IMR-90 (cell line): ENCODE data around the gene AFG1L. TPM values are rescaled to one million over a fixed set of nuclear protein-coding genes. Genes with fewer than 3 reads are reported as not detected.

ENCODE experiments used
- ATAC-seq: fragments of 200-7000 bp; cut with Tn5 transposase; 2 replicates; pipeline ENCODE4 v1.9.1; 2020; ENCODE audit warnings: low read depth, mild to moderate bottlenecking, moderate library complexity
- BruUV-seq: library from RNA; stranded (reverse); fragments of 400-500 nt; replicated peaks from 2 replicates; lab custom pipeline; 2021; lab: Mats Ljungman, UMichigan
- CTCF ChIA-PET: fragments of 300-600 bp; formaldehyde crosslinking; extraction: SDS; loops from one replicate; lab custom pipeline; 2021; ENCODE audit warnings: antibody characterized with exemption; lab: Yijun Ruan, JAX
- POLR2A ChIA-PET: fragments of 300-600 bp; sonication (Branson Sonifier 250); formaldehyde crosslinking; loops from one replicate; lab custom pipeline; 2022; ENCODE audit warnings: antibody characterized with exemption; ENCODE audit not compliant: unreplicated experiment; lab: Charles Lee
- DNase-seq: peaks from one replicate; pipeline ENCODE4 v3.0.0; 2013
- H2AFZ ChIP-seq: replicated peaks from 2 replicates; pipeline ENCODE3; 2013; ENCODE audit warnings: low read length, mild to moderate bottlenecking; ENCODE audit not compliant: poor library complexity
- H2AK5ac ChIP-seq: 2 replicates; pipeline ENCODE4 v1.6.1; 2013; ENCODE audit warnings: low read depth, low read length, inconsistent platforms
- H2AK9ac ChIP-seq: replicated peaks from 2 replicates; pipeline ENCODE3; 2013; ENCODE audit warnings: mild to moderate bottlenecking, low read depth, low read length, moderate library complexity; ENCODE audit not compliant: poor library complexity
- H2BK120ac ChIP-seq: 2 replicates; pipeline ENCODE4 v1.6.1; 2013; ENCODE audit warnings: low read depth, low read length, inconsistent platforms
- H2BK15ac ChIP-seq: 3 replicates; pipeline ENCODE4 v1.6.1; 2013; ENCODE audit warnings: low read depth, low read length, inconsistent platforms
- H2BK20ac ChIP-seq: 2 replicates; pipeline ENCODE4 v1.6.1; 2013; ENCODE audit warnings: low read depth, mild to moderate bottlenecking, inconsistent platforms, low read length, moderate library complexity
- H2BK5ac ChIP-seq: 2 replicates; pipeline ENCODE4 v1.6.1; 2013; ENCODE audit warnings: mild to moderate bottlenecking, low read depth, low read length, inconsistent platforms; ENCODE audit not compliant: poor library complexity, severe bottlenecking
- H3K14ac ChIP-seq: replicated peaks from 2 replicates; pipeline ENCODE4 v1.6.1; 2013; ENCODE audit warnings: low read depth, low read length, inconsistent platforms
- H3K18ac ChIP-seq: 2 replicates; pipeline ENCODE4 v1.6.1; 2013; ENCODE audit warnings: low read depth, low read length, control low read depth
- H3K23ac ChIP-seq: 2 replicates; pipeline ENCODE4 v1.6.1; 2013; ENCODE audit warnings: low read depth, low read length, inconsistent platforms
- H3K27ac ChIP-seq: 2 replicates; pipeline ENCODE4 v1.5.1; 2013; ENCODE audit warnings: mild to moderate bottlenecking, control low read depth, low read length; ENCODE audit not compliant: insufficient read depth
- H3K27me3 ChIP-seq: 2 replicates; pipeline ENCODE4 v1.6.1; 2013; ENCODE audit warnings: low read length; ENCODE audit not compliant: control insufficient read depth, insufficient read depth
- H3K36me3 ChIP-seq: 2 replicates; pipeline ENCODE4 v1.6.1; 2013; ENCODE audit warnings: low read length, mixed read lengths; ENCODE audit not compliant: control insufficient read depth, insufficient read depth
- H3K4ac ChIP-seq: 2 replicates; pipeline ENCODE4 v1.6.1; 2013; ENCODE audit warnings: low read depth, low read length, inconsistent platforms
- H3K4me1 ChIP-seq: 2 replicates; pipeline ENCODE4 v1.6.1; 2013; ENCODE audit warnings: low read length, mixed read lengths; ENCODE audit not compliant: control insufficient read depth, insufficient read depth
- H3K4me2 ChIP-seq: 2 replicates; pipeline ENCODE4 v1.6.1; 2013; ENCODE audit warnings: low read depth, mild to moderate bottlenecking, control low read depth, low read length, moderate library complexity
- H3K4me3 ChIP-seq: 2 replicates; pipeline ENCODE4 v1.5.1; 2013; ENCODE audit warnings: low read depth, mild to moderate bottlenecking, control low read depth, low read length, moderate library complexity; ENCODE audit not compliant: insufficient read depth
- H3K56ac ChIP-seq: 2 replicates; pipeline ENCODE4 v1.6.1; 2013; ENCODE audit warnings: low read length, inconsistent platforms; ENCODE audit not compliant: insufficient read depth; ENCODE audit errors: extremely low read depth
- H3K79me1 ChIP-seq, 2 experiments: 2 replicates each; pipeline ENCODE4 v1.6.1; 2013; ENCODE audit warnings: low read length in 2 of 2, inconsistent platforms in 1 of 2, low read depth in 1 of 2
- H3K9ac ChIP-seq: 2 replicates; pipeline ENCODE4 v1.6.1; 2013; ENCODE audit warnings: low read depth, low read length, control low read depth
- H3K9me1 ChIP-seq: 2 replicates; pipeline ENCODE4 v1.6.1; 2013; ENCODE audit warnings: low read length, inconsistent platforms; ENCODE audit not compliant: insufficient read depth
- H3K9me3 ChIP-seq: 2 replicates; pipeline ENCODE4 v1.6.1; 2013; ENCODE audit warnings: low read length; ENCODE audit not compliant: control insufficient read depth, insufficient read depth
- H4K20me1 ChIP-seq: 2 replicates; pipeline ENCODE4 v1.6.1; 2013; ENCODE audit warnings: low read length, inconsistent platforms; ENCODE audit not compliant: insufficient read depth
- H4K5ac ChIP-seq: 2 replicates; pipeline ENCODE4 v1.6.1; 2013; ENCODE audit warnings: mild to moderate bottlenecking, low read depth, low read length, control low read depth
- H4K8ac ChIP-seq, 2 experiments: 2 replicates each; pipeline ENCODE4 v1.6.1; 2013; ENCODE audit warnings: low read depth in 2 of 2, low read length in 2 of 2, control low read depth in 1 of 2, inconsistent platforms in 1 of 2
- H4K91ac ChIP-seq: 2 replicates; pipeline ENCODE4 v1.6.1; 2013; ENCODE audit warnings: low read depth, low read length, inconsistent platforms; ENCODE audit not compliant: insufficient read depth
- BHLHE40 ChIP-seq: fragments of 150-350 bp; IDR thresholded peaks from 2 replicates; pipeline ENCODE4 v1.6.1; 2016; ENCODE audit warnings: mild to moderate bottlenecking, low read depth, low read length
- CEBPB ChIP-seq: IDR thresholded peaks from 2 replicates; pipeline ENCODE4 v1.6.1; 2012; ENCODE audit warnings: low read depth, low read length, improper control_type of control experiment
- CHD1 ChIP-seq: IDR thresholded peaks from 2 replicates; pipeline ENCODE4 v1.6.1; 2012; ENCODE audit warnings: low read depth, low read length, improper control_type of control experiment
- CTCF ChIP-seq: conservative IDR thresholded peaks from 2 replicates; pipeline ENCODE4 v1.5.1; 2012; ENCODE audit warnings: mild to moderate bottlenecking, low read depth, low read length, improper control_type of control experiment
- FOS ChIP-seq: fragments of 150-350 bp; IDR thresholded peaks from 2 replicates; pipeline ENCODE4 v1.6.1; 2016; ENCODE audit warnings: low read depth, low read length
- MAZ ChIP-seq: IDR thresholded peaks from 2 replicates; pipeline ENCODE4 v1.6.1; 2012; ENCODE audit warnings: low read depth, mild to moderate bottlenecking, low read length, improper control_type of control experiment, moderate library complexity, borderline replicate concordance
- MXI1 ChIP-seq: IDR thresholded peaks from 2 replicates; pipeline ENCODE4 v1.6.1; 2012; ENCODE audit warnings: low read depth, mild to moderate bottlenecking, low read length, moderate library complexity, borderline replicate concordance
- NFE2L2 ChIP-seq: fragments of 150-350 bp; IDR thresholded peaks from 2 replicates; pipeline ENCODE4 v1.6.1; 2016; ENCODE audit warnings: low read depth, mild to moderate bottlenecking, low read length
- POLR2A ChIP-seq: IDR thresholded peaks from 2 replicates; pipeline ENCODE4 v1.6.1; 2012; ENCODE audit warnings: mild to moderate bottlenecking, low read depth, low read length
- RCOR1 ChIP-seq: IDR thresholded peaks from 2 replicates; pipeline ENCODE4 v1.6.1; 2012; ENCODE audit warnings: mild to moderate bottlenecking, low read length, improper control_type of control experiment; ENCODE audit not compliant: insufficient replicate concordance
- RFX5 ChIP-seq: IDR thresholded peaks from 2 replicates; pipeline ENCODE4 v1.8.0; 2012; ENCODE audit warnings: low read depth, mild to moderate bottlenecking, low read length, moderate library complexity
- SMC3 ChIP-seq: fragments of 150-350 bp; IDR thresholded peaks from 2 replicates; pipeline ENCODE4 v1.6.1; 2016; ENCODE audit warnings: low read depth, mild to moderate bottlenecking, antibody characterized with exemption, low read length, moderate library complexity
- USF2 ChIP-seq: fragments of 150-350 bp; IDR thresholded peaks from 2 replicates; pipeline ENCODE4 v1.6.1; 2017; ENCODE audit warnings: mild to moderate bottlenecking, antibody characterized with exemption, low read length, low read depth
- WGBS, 2 experiments: methylation state at CpG; one replicate each; pipeline versions ENCODE4 v1.1.5 to v1.1.7; 2013; ENCODE audit warnings: missing lambda C conversion rate in 2 of 2; ENCODE audit not compliant: insufficient read length in 1 of 2; ENCODE audit errors: extremely low coverage in 2 of 2; 5-methylcytosine and 5-hydroxymethylcytosine counted together
- dilution Hi-C: fragments of 300-500 bp; cut with HindIII; formaldehyde crosslinking; loops from one replicate; pipeline ENCODE4 v1.14.3; 2018; ENCODE audit warnings: low sequenced_read_pairs; ENCODE audit not compliant: unreplicated experiment
- in situ Hi-C: fragments of 300-500 bp; cut with MboI; formaldehyde crosslinking; loops from 3 replicates; pipeline ENCODE4 v1.14.3; 2019; ENCODE audit warnings: low sequenced_read_pairs, inconsistent platforms, mixed read lengths
- intact Hi-C: fragments of 100-400 bp; cut with micrococcal nuclease; formaldehyde crosslinking; loops from 2 replicates; pipeline ENCODE4 v1.10.0; 2022
- polyA plus RNA-seq, 3 experiments: library from polyadenylated mRNA; depleted of rRNA; stranded (reverse); fragments of >200 nt; gene quantifications; 2 replicates each; pipeline ENCODE4 v1.2.3, GENCODE V29; 2012; ENCODE audit warnings: low replicate concordance in 1 of 3
- total RNA-seq: library from RNA; depleted of rRNA; stranded (reverse); fragments of >200 nt; gene quantifications from 2 replicates; pipeline ENCODE4 v1.2.3, GENCODE V29; 2012

AFG1L gene
- total and polyA plus RNA-seq, 2 of the 4 experiments (the other 2 are of a cell fraction) = 1.0 to 2.0 TPM

GRCh38 chr6:108436771-108437170 is 141.9 kb downstream of the AFG1L start:
- no peak overlapping the region for H3K23ac ChIP-seq
- H4K8ac ChIP-seq = no peak overlapping the region
- no peak overlapping the region for H4K5ac ChIP-seq
- H3K9me3 ChIP-seq = no peaks in the 10 kb centered on the region
- H2AFZ ChIP-seq = no peak overlapping the region
- no peak overlapping the region for H3K4me2 ChIP-seq
- H2BK15ac ChIP-seq = no peak overlapping the region
- ChIA-PET CTCF (no interaction called here), POLR2A (no interaction called here)
- H4K91ac ChIP-seq = no peak overlapping the region
- H4K20me1 ChIP-seq = no peaks in the 10 kb centered on the region
- intact Hi-C loops (no loop called here), dilution Hi-C loops (no loop called here), in situ Hi-C loops (no loop called here)
- H2AK5ac ChIP-seq = no peak overlapping the region
- H3K4me1 ChIP-seq = no peaks in the 10 kb centered on the region
- H2BK120ac ChIP-seq = no peak overlapping the region
- no peaks in the 10 kb centered on the region for H3K79me1 ChIP-seq
- no peak overlapping the region for H2AK9ac ChIP-seq
- H3K27me3 ChIP-seq = no peaks in the 10 kb centered on the region
- H3K56ac ChIP-seq = no peak overlapping the region
- H3K36me3 ChIP-seq = no peaks in the 10 kb centered on the region
- DNase-seq (no peak), ATAC-seq (no peak)
- no TSS peak for BruUV-seq
- H3K9ac ChIP-seq = no peak overlapping the region
- no peak overlapping the region for H3K14ac ChIP-seq
- no peak overlapping the region for H3K27ac ChIP-seq
- no peak overlapping the region for H3K4me3 ChIP-seq
- no peak overlapping the region for H3K18ac ChIP-seq
- H3K9me1 ChIP-seq = no peaks in the 10 kb centered on the region
- no peak overlapping the region for H3K4ac ChIP-seq
- no peak overlapping the region for H2BK20ac ChIP-seq
- TF ChIP-seq MXI1 = no peak
- TF ChIP-seq BHLHE40 = no peak
- no peak for TF ChIP-seq FOS
- TF ChIP-seq MAZ = no peak
- TF ChIP-seq CEBPB = no peak
- TF ChIP-seq SMC3 = no peak
- no peak for TF ChIP-seq NFE2L2
- no peak for TF ChIP-seq CHD1
- TF ChIP-seq CTCF = no peak
- TF ChIP-seq USF2 = no peak
- TF ChIP-seq POLR2A = no peak
- no peak for TF ChIP-seq RFX5
- TF ChIP-seq RCOR1 = no peak
- no CpG with 5 or more reads among the region's 2 CpGs for WGBS, 2 experiments
- no peak overlapping the region for H2BK5ac ChIP-seq
